H9 (cell line): Measurements from ENCODE around the gene RHBDD1. TPM values are rescaled to one million over a fixed set of nuclear protein-coding genes. Genes with fewer than 3 reads are reported as not detected.
A peak's percentile ranks its signal among the peaks of the same experiment; 100 is the strongest.

Source experiments
- DNase-seq: peaks from one replicate; pipeline ENCODE4 v3.0.0-alpha.2; 2017
- H2AFZ ChIP-seq: one replicate; pipeline ENCODE4 v1.6.1; 2013; ENCODE audit warnings: mild to moderate bottlenecking, low read length, control low read depth, moderate library complexity
- H2AK5ac ChIP-seq: 2 replicates; pipeline ENCODE4 v1.6.1; 2013; ENCODE audit warnings: low read length, control low read depth, mixed read lengths; ENCODE audit not compliant: insufficient read length
- H2BK120ac ChIP-seq: one replicate; pipeline ENCODE4 v1.6.1; 2013; ENCODE audit warnings: low read depth, mild to moderate bottlenecking, low read length, control low read depth, inconsistent platforms; ENCODE audit not compliant: poor library complexity, severe bottlenecking
- H2BK12ac ChIP-seq: 2 replicates; pipeline ENCODE4 v1.6.1; 2013; ENCODE audit warnings: low read length, control low read depth, mixed read lengths, low read depth; ENCODE audit not compliant: insufficient read length
- H2BK15ac ChIP-seq: 2 replicates; pipeline ENCODE4 v1.6.1; 2013; ENCODE audit warnings: low read depth, low read length, control low read depth
- H2BK20ac ChIP-seq: one replicate; pipeline ENCODE4 v1.6.1; 2013; ENCODE audit warnings: low read depth, mild to moderate bottlenecking, low read length, control low read depth, inconsistent platforms; ENCODE audit not compliant: poor library complexity, severe bottlenecking
- H2BK5ac ChIP-seq: 2 replicates; pipeline ENCODE4 v1.6.1; 2013; ENCODE audit warnings: low read length, control low read depth, mixed read lengths; ENCODE audit not compliant: insufficient read length
- H3K14ac ChIP-seq: 2 replicates; pipeline ENCODE4 v1.6.1; 2013; ENCODE audit warnings: low read length, control low read depth; ENCODE audit not compliant: insufficient read depth
- H3K18ac ChIP-seq: 2 replicates; pipeline ENCODE4 v1.6.1; 2013; ENCODE audit warnings: low read depth, mild to moderate bottlenecking, mixed read lengths, low read length, control low read depth; ENCODE audit not compliant: insufficient read length
- H3K23ac ChIP-seq: 2 replicates; pipeline ENCODE4 v1.6.1; 2013; ENCODE audit warnings: low read length, control low read depth, mixed read lengths, low read depth; ENCODE audit not compliant: insufficient read length
- H3K23me2 ChIP-seq: 2 replicates; pipeline ENCODE4 v1.6.1; 2013; ENCODE audit warnings: low read depth, mild to moderate bottlenecking, mixed read lengths, low read length, control low read depth; ENCODE audit not compliant: insufficient read length, poor library complexity, severe bottlenecking
- H3K27ac ChIP-seq: 2 replicates; pipeline ENCODE4 v1.5.1; 2013; ENCODE audit warnings: low read length, control low read depth, mixed read lengths, low read depth; ENCODE audit not compliant: insufficient read length
- H3K27me3 ChIP-seq: 2 replicates; pipeline ENCODE4 v1.6.1; 2013; ENCODE audit warnings: low read length, control low read depth, inconsistent platforms; ENCODE audit not compliant: insufficient read depth
- H3K4ac ChIP-seq: 2 replicates; pipeline ENCODE4 v1.6.1; 2013; ENCODE audit warnings: low read depth, mild to moderate bottlenecking, control low read depth, inconsistent platforms, low read length, moderate library complexity
- H3K4me1 ChIP-seq: 2 replicates; pipeline ENCODE4 v1.6.1; 2013; ENCODE audit warnings: low read length, control low read depth, inconsistent platforms; ENCODE audit not compliant: insufficient read depth
- H3K4me2 ChIP-seq: 2 replicates; pipeline ENCODE4 v1.6.1; 2013; ENCODE audit warnings: low read length, control low read depth, mixed read lengths; ENCODE audit not compliant: insufficient read length, insufficient read depth
- H3K56ac ChIP-seq: 2 replicates; pipeline ENCODE4 v1.6.1; 2013; ENCODE audit warnings: low read depth, mild to moderate bottlenecking, mixed read lengths, low read length, control low read depth; ENCODE audit not compliant: insufficient read length
- H3K79me1 ChIP-seq: 2 replicates; pipeline ENCODE4 v1.6.1; 2013; ENCODE audit warnings: low read depth, mild to moderate bottlenecking, moderate library complexity, low read length, control low read depth, inconsistent platforms; ENCODE audit not compliant: insufficient read depth, poor library complexity, severe bottlenecking
- H3K79me2 ChIP-seq: 2 replicates; pipeline ENCODE4 v1.6.1; 2013; ENCODE audit warnings: low read length, control low read depth, inconsistent platforms; ENCODE audit not compliant: insufficient read depth
- H3K9ac ChIP-seq: 2 replicates; pipeline ENCODE4 v1.6.1; 2013; ENCODE audit warnings: low read length, control low read depth, mixed read lengths; ENCODE audit not compliant: insufficient read length; ENCODE audit errors: extremely low read depth
- H3K9me3 ChIP-seq: one replicate; pipeline ENCODE4 v1.6.1; 2013; ENCODE audit warnings: low read depth, low read length, inconsistent platforms; ENCODE audit not compliant: control insufficient read depth
- H3T11ph ChIP-seq: one replicate; pipeline ENCODE4 v1.6.1; 2013; ENCODE audit warnings: mild to moderate bottlenecking, low read length, control low read depth, inconsistent platforms
- H4K20me1 ChIP-seq: one replicate; pipeline ENCODE4 v1.6.1; 2013; ENCODE audit not compliant: control insufficient read depth, insufficient read length, insufficient read depth
- H4K5ac ChIP-seq: 2 replicates; pipeline ENCODE4 v1.6.1; 2013; ENCODE audit warnings: low read depth, mild to moderate bottlenecking, mixed read lengths, low read length, control low read depth; ENCODE audit not compliant: insufficient read length
- H4K8ac ChIP-seq: replicated peaks from 2 replicates; pipeline ENCODE4 v1.6.1; 2013; ENCODE audit warnings: low read length, control low read depth, mixed read lengths, low read depth; ENCODE audit not compliant: insufficient read length
- H4K91ac ChIP-seq: 2 replicates; pipeline ENCODE4 v1.6.1; 2013; ENCODE audit warnings: low read depth, mild to moderate bottlenecking, moderate library complexity, mixed read lengths, low read length, control low read depth; ENCODE audit not compliant: insufficient read length
- H3K27ac Mint-ChIP-seq, 3 experiments: 2 replicates in 2 of 3; 3 replicates in 1 of 3; pipeline ENCODE4 v1.8.0; 2020 to 2021; ENCODE audit warnings: mixed read lengths in 3 of 3, mild to moderate bottlenecking in 1 of 3, moderate library complexity in 1 of 3
- H3K27me3 Mint-ChIP-seq: 2 replicates; pipeline ENCODE4 v1.8.0; 2021; ENCODE audit warnings: low read depth, mild to moderate bottlenecking, moderate library complexity, mixed read lengths
- H3K36me3 Mint-ChIP-seq, 3 experiments: 2 replicates in 2 of 3; 3 replicates in 1 of 3; pipeline ENCODE4 v1.8.0; 2020 to 2021; ENCODE audit warnings: low read depth in 3 of 3, mixed read lengths in 3 of 3; ENCODE audit not compliant: insufficient read depth in 1 of 3
- H3K4me1 Mint-ChIP-seq, 2 experiments: 2 replicates each; pipeline ENCODE4 v1.8.0; 2020; ENCODE audit warnings: mixed read lengths in 2 of 2
- H3K4me3 Mint-ChIP-seq, 2 experiments: 2 replicates in 1 of 2; 3 replicates in 1 of 2; pipeline ENCODE4 v1.8.0; 2020 to 2021; ENCODE audit warnings: mild to moderate bottlenecking in 2 of 2, mixed read lengths in 2 of 2, moderate library complexity in 1 of 2
- H3K9me3 Mint-ChIP-seq, 2 experiments: 2 replicates in 1 of 2; 3 replicates in 1 of 2; pipeline ENCODE4 v1.8.0; 2020; ENCODE audit warnings: mild to moderate bottlenecking in 2 of 2, mixed read lengths in 2 of 2, moderate library complexity in 1 of 2
- WGBS: extraction: QIAGEN DNeasy Blood & Tissue Kit; methylation state at CpG from one replicate; pipeline ENCODE4 v1.1.7; 2013; ENCODE audit warnings: missing lambda C conversion rate, low lambda C conversion rate, mixed read lengths; ENCODE audit not compliant: insufficient read length; ENCODE audit errors: extremely low coverage; 5-methylcytosine and 5-hydroxymethylcytosine counted together
- total RNA-seq: library from RNA; stranded (reverse); gene quantifications from 2 replicates; pipeline ENCODE4 v1.2.1, GENCODE V29; 2021
- TF ChIP-seq, protein P1 (sequence below): fragments of 200-600 bp; sonication (generic); conservative IDR thresholded peaks from 3 replicates; pipeline ENCODE4 v1.8.0; 2021; ENCODE audit warnings: antibody characterized with exemption, mild to moderate bottlenecking

RHBDD1 gene
- total RNA-seq, 1 experiment from 2014 or later: 24.9 TPM

DNA sequence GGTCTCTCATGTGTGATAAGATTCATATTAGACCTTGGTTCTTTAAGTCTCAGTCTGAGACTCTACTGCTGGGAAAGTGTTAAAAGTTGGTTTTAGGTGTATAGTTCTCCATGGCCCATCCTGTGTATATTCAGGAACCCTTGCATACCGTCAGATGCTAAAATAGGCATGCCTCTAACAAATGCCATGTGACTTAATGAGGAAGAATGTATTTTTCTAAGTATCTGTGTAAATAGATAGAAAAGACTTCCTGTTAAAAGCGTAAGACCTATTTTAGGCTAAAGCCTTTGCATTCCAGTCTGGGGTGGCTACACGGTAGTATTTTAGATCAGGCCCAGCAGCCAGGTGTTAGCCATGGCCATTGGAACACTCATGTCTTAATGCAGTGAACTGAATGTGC is 73.3 kb downstream of the RHBDD1 start:
- H3K4me1 Mint-ChIP-seq: no peaks in the 10 kb centered on the region
- H3K9me3 Mint-ChIP-seq: no peaks in the 10 kb centered on the region
- H4K20me1 ChIP-seq: no peaks in the 10 kb centered on the region
- no peaks in the 10 kb centered on the region for H3K23me2 ChIP-seq
- H3K56ac ChIP-seq: no peak overlapping the region
- no peak overlapping the region for H3K4me2 ChIP-seq
- H3K4me3 Mint-ChIP-seq: no peak overlapping the region
- H3K79me2 ChIP-seq: no peaks in the 10 kb centered on the region
- H3K27ac Mint-ChIP-seq: peak overlapping the region in 1 of 3 experiments; percentile 40; a peak in 1 of 7 replicates
- no peak overlapping the region for H3K14ac ChIP-seq
- no peak overlapping the region for H2BK12ac ChIP-seq
- no peak overlapping the region for H4K8ac ChIP-seq
- H3K4me1 ChIP-seq: no peaks in the 10 kb centered on the region
- no peak overlapping the region for H3K27ac ChIP-seq
- H3K36me3 Mint-ChIP-seq: peaks cover 0 to 2% (median 0%) of the 10 kb centered on the region in 3 experiments; a peak in 1 of 7 replicates
- H3K27me3 Mint-ChIP-seq: no peaks in the 10 kb centered on the region
- no peak overlapping the region for H3T11ph ChIP-seq
- no peak overlapping the region for H3K18ac ChIP-seq
- no peak overlapping the region for H2BK5ac ChIP-seq
- H3K9me3 ChIP-seq: no peaks in the 10 kb centered on the region
- H3K79me1 ChIP-seq: no peaks in the 10 kb centered on the region
- no peak overlapping the region for H4K5ac ChIP-seq
- no peak overlapping the region for H3K4ac ChIP-seq
- H2AFZ ChIP-seq: no peak overlapping the region
- TF ChIP-seq, protein P1, sequence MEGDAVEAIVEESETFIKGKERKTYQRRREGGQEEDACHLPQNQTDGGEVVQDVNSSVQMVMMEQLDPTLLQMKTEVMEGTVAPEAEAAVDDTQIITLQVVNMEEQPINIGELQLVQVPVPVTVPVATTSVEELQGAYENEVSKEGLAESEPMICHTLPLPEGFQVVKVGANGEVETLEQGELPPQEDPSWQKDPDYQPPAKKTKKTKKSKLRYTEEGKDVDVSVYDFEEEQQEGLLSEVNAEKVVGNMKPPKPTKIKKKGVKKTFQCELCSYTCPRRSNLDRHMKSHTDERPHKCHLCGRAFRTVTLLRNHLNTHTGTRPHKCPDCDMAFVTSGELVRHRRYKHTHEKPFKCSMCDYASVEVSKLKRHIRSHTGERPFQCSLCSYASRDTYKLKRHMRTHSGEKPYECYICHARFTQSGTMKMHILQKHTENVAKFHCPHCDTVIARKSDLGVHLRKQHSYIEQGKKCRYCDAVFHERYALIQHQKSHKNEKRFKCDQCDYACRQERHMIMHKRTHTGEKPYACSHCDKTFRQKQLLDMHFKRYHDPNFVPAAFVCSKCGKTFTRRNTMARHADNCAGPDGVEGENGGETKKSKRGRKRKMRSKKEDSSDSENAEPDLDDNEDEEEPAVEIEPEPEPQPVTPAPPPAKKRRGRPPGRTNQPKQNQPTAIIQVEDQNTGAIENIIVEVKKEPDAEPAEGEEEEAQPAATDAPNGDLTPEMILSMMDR: no peak
- H2BK20ac ChIP-seq: no peak overlapping the region
- DNase-seq: no peak
- no peak overlapping the region for H4K91ac ChIP-seq
- H3K9ac ChIP-seq: no peak overlapping the region
- H2BK120ac ChIP-seq: no peak overlapping the region
- H3K23ac ChIP-seq: no peak overlapping the region
- no CpG with 5 or more reads among the region's 3 CpGs for WGBS
- H3K27me3 ChIP-seq: no peaks in the 10 kb centered on the region
- no peak overlapping the region for H2AK5ac ChIP-seq
- H2BK15ac ChIP-seq: no peak overlapping the region
